ENCODE measurements around the gene MAZ. TPM values are rescaled to one million over a fixed set of nuclear protein-coding genes. Genes with fewer than 3 reads are reported as not detected.

Gene MAZ
- total RNA-seq, 1 experiment from 2014 or later = 256 TPM

GRCh38 chr16:29808219-29808900 is 2.0 kb downstream of the MAZ start:
- Histone ChIP-seq H3K4me3 (replicated peaks in 1 of 2; ENCODE audit: low read depth in 1 of 2, low read length in 2 of 2) (peak overlapping the region; percentile 50 to 74), H3K36me3 (ENCODE audit: control insufficient read depth in 1 of 2, insufficient read depth in 2 of 2, low read length in 2 of 2) (peaks cover 6 to 20% of the 10 kb centered on the region in 2 experiments; a peak in 3 of 4 replicates), H3K79me2 (ENCODE audit: insufficient read depth, low read length) (peaks cover 35% of the 10 kb centered on the region), H3K9me3 (ENCODE audit: control insufficient read depth in 1 of 2, insufficient read depth in 1 of 2, low read depth in 1 of 2, low read length in 2 of 2) (no peaks in the 10 kb centered on the region), H4K20me1 (ENCODE audit: insufficient read depth) (no peaks in the 10 kb centered on the region), H3K27ac (ENCODE audit: low read depth, low read length) (peak overlapping the region; percentile 100), H3K9me2 (ENCODE audit: insufficient read depth) (no peaks in the 10 kb centered on the region), H3K4me1 (ENCODE audit: control insufficient read depth in 1 of 2, insufficient read depth in 2 of 2, low read length in 2 of 2) (peaks cover 40 to 79% of the 10 kb centered on the region in 2 experiments), H3K27me3 (ENCODE audit: insufficient read depth, low read length) (no peaks in the 10 kb centered on the region), H3K4me2 (ENCODE audit: low read length) (peak overlapping the region; percentile 99), H2AFZ (ENCODE audit: low read depth, low read length, poor library complexity, severe bottlenecking) (no peak overlapping the region), H3K9ac (ENCODE audit: low read length) (peak overlapping the region; percentile 95)
- ChIA-PET RAD21 (ENCODE audit: low non-redundant PET in 1 of 2, low total read pairs in 2 of 2, uncharacterized antibody in 2 of 2, unreplicated experiment in 2 of 2) (interaction anchor here (0.7 to 1.5 kb wide), 5 partner anchors 8 to 213 kb away, joined by 3 to 7 read pairs (median 3); partner anchors contain the start of gene PAGR1 (in 1 of the 2)), POLR2A (interaction anchor here (0.6 to 2.0 kb wide), 8 partner anchors 8 to 118 kb away, joined by 3 to 20 read pairs (median 7); partner anchors contain the start of genes KCTD13, KIF22, MVP and PAGR1), CTCF (interaction anchor here (0.6 to 3.5 kb wide), 15 partner anchors 8 to 895 kb away, joined by 3 to 36 read pairs (median 5); partner anchors contain the start of genes ASPHD1, KIF22, MVP and PAGR1)
- intact Hi-C loops (cut with micrococcal nuclease) = no loop called here
- no TSS peak for BruUV-seq (replicated peaks)
- DNase-seq (ENCODE audit: low read depth, low spot score) = no peak
- TF ChIP-seq CEBPB (IDR thresholded peaks at IDR 0.05; ENCODE audit: low read depth) = no peak
- TF ChIP-seq POLR2AphosphoS5 (IDR thresholded peaks at IDR 0.05; ENCODE audit: low read depth, low read length) = peak; percentile 60; the same call in 1 of the 2 replicates
- no peak for TF ChIP-seq ZBTB33 (IDR thresholded peaks at IDR 0.05; ENCODE audit: extremely low read depth, insufficient replicate concordance, low read length)
- no peak for TF ChIP-seq MAX (IDR thresholded peaks at IDR 0.05)
- TF ChIP-seq CBX3 (IDR thresholded peaks at IDR 0.05; ENCODE audit: low read depth) = no peak
- no peak for ATAC-seq
